Measurements from ENCODE around the gene LILRB2. TPM values are rescaled to one million over a fixed set of nuclear protein-coding genes. Genes with fewer than 3 reads are reported as not detected.
"Not testable (repeated sequence)": the region's sequence is repeated elsewhere in the genome, so short reads cannot be mapped to it uniquely, and the experiment has no call there.

LILRB2 gene
- total and polyA plus RNA-seq, 8 donors: 0.87 to 2.2 (median 1.2) TPM; not detected in 1

- TF ChIP-seq EP300 (IDR thresholded peaks at IDR 0.05) (no peak), CTCF (IDR thresholded peaks at IDR 0.05) (no peak), POLR2A (IDR thresholded peaks at IDR 0.05) (no peak), POLR2AphosphoS5 (IDR thresholded peaks at IDR 0.05) (no peak)
- Histone ChIP-seq H3K9me3 (peaks cover 0 to 6% (median 0%) of the 10 kb centered on the region in 4 donors), H3K36me3 (no peaks in the 10 kb centered on the region), H3K27ac (no peak overlapping the region), H3K4me1 (peaks cover 0 to 12% (median 3%) of the 10 kb centered on the region in 4 donors), H3K4me3 (no peak overlapping the region), H3K27me3 (peaks cover 0 to 33% (median 11%) of the 10 kb centered on the region in 3 donors)
- intact Hi-C loops (cut with DNase I; ENCODE audit: low total_unique reads): loop anchor here (5.0 kb wide), 1 partner anchor 62 kb away; the partner anchor contains the start of gene TMC4
- WGBS, 5 donors: 4 to 73% (median 60%) methylated on average over 3 to 5 of the region's 5 CpGs
- DNase-seq: peak in 1 of 2 donors; percentile 11
Measured at GRCh38 chr19:54233941-54234340, 47.0 kb downstream of the LILRB2 start.

- peaks cover 0 to 31% (median 10%) of the 10 kb centered on the region in 3 donors for H3K27me3 ChIP-seq
- intact Hi-C loops (cut with DNase I; ENCODE audit: low total_unique reads): loop anchor here (5.0 kb wide), 1 partner anchor 59 kb away; the partner anchor contains the start of gene TMC4
- no peak for TF ChIP-seq EP300 (IDR thresholded peaks at IDR 0.05)
- TF ChIP-seq CTCF (IDR thresholded peaks at IDR 0.05): peak in 5 of 7 experiments; percentile 81 to 90 (median 90)
- TF ChIP-seq POLR2AphosphoS5 (IDR thresholded peaks at IDR 0.05): peak in 2 of 3 donors; percentile 12 to 49
- TF ChIP-seq POLR2A (IDR thresholded peaks at IDR 0.05): no peak
- H3K4me1 ChIP-seq: peaks cover 0 to 12% (median 3%) of the 10 kb centered on the region in 4 donors
- H3K4me3 ChIP-seq: no peak overlapping the region
- H3K9me3 ChIP-seq: peaks cover 0 to 6% (median 0%) of the 10 kb centered on the region in 4 donors
- H3K36me3 ChIP-seq: no peaks in the 10 kb centered on the region
- DNase-seq: peak; percentile 92 to 94
- H3K27ac ChIP-seq: no peak overlapping the region
- WGBS, 5 donors: 11 to 19% (median 16%) methylated on average over 18 to 21 of the region's 21 CpGs
Measured at GRCh38 chr19:54231077-54231931, 49.6 kb downstream of the LILRB2 start.

GRCh38 chr19:54230031-54230430 is 50.9 kb downstream of the LILRB2 start:
- DNase-seq: no peak
- WGBS, 5 donors: 70 to 72% (median 71%) methylated on average over 7 of the region's 7 CpGs
- peaks cover 0 to 4% (median 0%) of the 10 kb centered on the region in 4 donors for H3K9me3 ChIP-seq
- peaks cover 0 to 23% (median 10%) of the 10 kb centered on the region in 3 donors for H3K27me3 ChIP-seq
- H3K27ac ChIP-seq: no peak overlapping the region
- no peak overlapping the region for H3K4me3 ChIP-seq
- intact Hi-C loops (cut with DNase I; ENCODE audit: low total_unique reads): loop anchor here (5.0 kb wide), 1 partner anchor 58 kb away; the partner anchor contains the start of gene TMC4
- H3K36me3 ChIP-seq: no peaks in the 10 kb centered on the region
- no peak for TF ChIP-seq POLR2AphosphoS5 (IDR thresholded peaks at IDR 0.05)
- no peak for TF ChIP-seq EP300 (IDR thresholded peaks at IDR 0.05)
- no peak for TF ChIP-seq POLR2A (IDR thresholded peaks at IDR 0.05)
- TF ChIP-seq CTCF (IDR thresholded peaks at IDR 0.05): no peak
- H3K4me1 ChIP-seq: peaks cover 0 to 12% (median 3%) of the 10 kb centered on the region in 4 donors

GRCh38 chr19:54229146-54229545 is 51.8 kb downstream of the LILRB2 start:
- no peak for TF ChIP-seq POLR2AphosphoS5 (IDR thresholded peaks at IDR 0.05)
- no peak for TF ChIP-seq POLR2A (IDR thresholded peaks at IDR 0.05)
- TF ChIP-seq CTCF (IDR thresholded peaks at IDR 0.05): no peak
- no peak for TF ChIP-seq EP300 (IDR thresholded peaks at IDR 0.05)
- H3K4me3 ChIP-seq: no peak overlapping the region
- no peaks in the 10 kb centered on the region for H3K9me3 ChIP-seq
- intact Hi-C loops (cut with DNase I; ENCODE audit: low total_unique reads): no loop called here
- WGBS, 5 donors: 82 to 94% (median 89%) methylated on average over 8 of the region's 8 CpGs
- H3K27ac ChIP-seq: no peak overlapping the region
- H3K36me3 ChIP-seq: no peaks in the 10 kb centered on the region
- no peak for DNase-seq
- H3K27me3 ChIP-seq: peaks cover 0 to 24% (median 9%) of the 10 kb centered on the region in 3 donors
- peaks cover 0 to 12% (median 3%) of the 10 kb centered on the region in 4 donors for H3K4me1 ChIP-seq

GRCh38 chr19:54224619-54225018 is 56.3 kb downstream of the LILRB2 start:
- intact Hi-C loops (cut with DNase I; ENCODE audit: low total_unique reads); H3K27ac ChIP-seq; H3K9me3 ChIP-seq; H3K36me3 ChIP-seq; H3K4me1 ChIP-seq; H3K4me3 ChIP-seq; DNase-seq: not testable (repeated sequence)
- WGBS, 5 donors: 73 to 80% (median 78%) methylated on average over 9 to 10 of the region's 10 CpGs
- peaks cover 0 to 33% (median 16%) of the 10 kb centered on the region in 3 donors for H3K27me3 ChIP-seq

- intact Hi-C loops (cut with DNase I; ENCODE audit: low total_unique reads): loop anchor here (2.0 kb wide), 1 partner anchor 23 kb away; no protein-coding TSS in a partner anchor
- WGBS, 5 donors: 42 to 65% (median 47%) methylated on average over 4 to 5 of the region's 5 CpGs
- H3K4me3 ChIP-seq, DNase-seq, H3K36me3 ChIP-seq, H3K4me1 ChIP-seq, H3K27ac ChIP-seq, H3K9me3 ChIP-seq: not testable (repeated sequence)
- peaks cover 0 to 37% (median 16%) of the 10 kb centered on the region in 3 donors for H3K27me3 ChIP-seq
Measured at GRCh38 chr19:54223937-54224281, 57.0 kb downstream of the LILRB2 start.

Measured in stomach (tissue), 9 donors.